ENCODE data around the gene PXT1.

GRCh38 chr6:36469148-36469661 is 26.6 kb upstream of the PXT1 start:
- TF ChIP-seq CTCF (IDR thresholded peaks at IDR 0.05) = no peak
- no peak for TF ChIP-seq POLR2AphosphoS5 (IDR thresholded peaks at IDR 0.05; ENCODE audit: insufficient read depth in 1 of 2, low read depth in 1 of 2)

Data from vagina (tissue), 2 donors.